ENCODE measurements around the gene FBXW7. TPM values are rescaled to one million over a fixed set of nuclear protein-coding genes. Genes with fewer than 3 reads are reported as not detected.

The FBXW7 gene
- total and polyA plus RNA-seq, 2 of the 8 experiments (the other 6 are each of a cell fraction or from before 2014, with no cell fraction given), result 6.0 to 26.7 TPM

GRCh38 chr4:152488246-152488645, 47.6 kb downstream of the FBXW7 start:
- Histone ChIP-seq H2BK20ac (ENCODE audit: low read length) (no peak overlapping the region), H4K91ac (replicated peaks; ENCODE audit: insufficient read length, low read length) (no peak overlapping the region), H3K23ac (ENCODE audit: insufficient read length) (no peak overlapping the region), H3K14ac (ENCODE audit: insufficient read length) (no peak overlapping the region), H3K4ac (replicated peaks; ENCODE audit: insufficient read length, low read depth, low read length) (no peak overlapping the region), H3K27me3 (replicated peaks in 1 of 4; ENCODE audit: control insufficient read depth in 3 of 4, extremely low read depth in 1 of 4, insufficient read depth in 3 of 4, low read length in 3 of 4) (no peaks in the 10 kb centered on the region), H3K36me3 (ENCODE audit: control insufficient read depth in 2 of 4, insufficient read depth in 4 of 4, low read length in 3 of 4) (no peaks in the 10 kb centered on the region), H2BK15ac (ENCODE audit: low read length) (no peak overlapping the region), H3K56ac (replicated peaks; ENCODE audit: insufficient read length, low read depth, low read length) (no peak overlapping the region), H2AK5ac (ENCODE audit: low read depth, low read length) (no peak overlapping the region), H3K4me2 (ENCODE audit: insufficient read depth in 1 of 2, low read depth in 2 of 2, low read length in 2 of 2) (no peak overlapping the region), H4K5ac (ENCODE audit: insufficient read length, low read depth, low read length) (no peak overlapping the region), H3K4me1 (replicated peaks in 1 of 4; ENCODE audit: control insufficient read depth in 3 of 4, insufficient read depth in 4 of 4, low read length in 3 of 4) (no peaks in the 10 kb centered on the region), H4K8ac (ENCODE audit: extremely low read depth, insufficient read depth, low read length) (no peak overlapping the region), H3K9ac (replicated peaks in 1 of 4; ENCODE audit: extremely low read depth in 1 of 4, low read depth in 3 of 4, low read length in 3 of 4) (no peak overlapping the region), H4K20me1 (replicated peaks in 1 of 2; ENCODE audit: control insufficient read depth in 1 of 2, insufficient read depth in 2 of 2, low read length in 2 of 2) (peaks cover 0 to 2% of the 10 kb centered on the region in 2 experiments), H2BK12ac (ENCODE audit: low read depth, low read length) (no peak overlapping the region), H3K79me2 (ENCODE audit: control insufficient read depth in 1 of 2, insufficient read depth in 2 of 2, low read length in 2 of 2) (peaks cover 0 to 63% of the 10 kb centered on the region in 2 experiments; a peak in 2 of 4 replicates), H3K18ac (ENCODE audit: extremely low read depth, low read length) (no peak overlapping the region), H2AFZ (ENCODE audit: low read length) (no peak overlapping the region), H3K9me3 (ENCODE audit: insufficient read depth in 2 of 2, low read depth in 1 of 2, low read length in 1 of 2) (no peaks in the 10 kb centered on the region), H2BK5ac (ENCODE audit: low read depth, low read length) (no peak overlapping the region), H3K79me1 (ENCODE audit: low read depth, low read length) (no peaks in the 10 kb centered on the region; the same call in 1 of the 2 replicates), H2BK120ac (replicated peaks; ENCODE audit: low read depth, low read length) (no peak overlapping the region), H3K4me3 (ENCODE audit: extremely low read depth in 1 of 4, insufficient read depth in 2 of 4, low read depth in 3 of 4, low read length in 4 of 4) (no peak overlapping the region), H3K23me2 (ENCODE audit: low read depth, low read length) (no peaks in the 10 kb centered on the region), H3K27ac (ENCODE audit: low read depth, low read length) (no peak overlapping the region)
- CTCF ChIA-PET (ENCODE audit: partially characterized antibody), result interaction anchor here (0.6 to 1.0 kb wide), 2 partner anchors 14 to 558 kb away, joined by 3 to 4 read pairs; no protein-coding TSS in a partner anchor
- WGBS, 2 experiments (ENCODE audit: extremely low coverage in 1 of 2, insufficient coverage in 1 of 2, insufficient read length in 1 of 2, insufficient replicate concordance in 2 of 2, low coverage in 1 of 2, low lambda C conversion rate in 2 of 2, missing lambda C conversion rate in 1 of 2), result 96% methylated on average over 4 of the region's 4 CpGs; no CpG with 5 or more reads in 1 of the 2 experiments
- no peak for FAIRE-seq
- no peak for DNase-seq (ENCODE audit: low read depth in 1 of 2, low spot score in 2 of 2)
- POLR2A ChIA-PET (ENCODE audit: partially characterized antibody), result no interaction called here
- TF ChIP-seq ATF3 (IDR thresholded peaks at IDR 0.05; ENCODE audit: insufficient read depth, low read depth, low read length) (no peak), RAD21 (IDR thresholded peaks at IDR 0.05 in 1 of 2, conservative IDR thresholded peaks at IDR 0.05 in 1 of 2; ENCODE audit: low read depth in 2 of 2, low read length in 2 of 2) (no peak), TEAD4 (IDR thresholded peaks at IDR 0.05; ENCODE audit: low read depth, low read length) (no peak), GABPA (IDR thresholded peaks at IDR 0.05; ENCODE audit: borderline replicate concordance, insufficient read depth, low read length) (no peak), BACH1 (IDR thresholded peaks at IDR 0.05; ENCODE audit: low read length) (no peak), HDAC2 (IDR thresholded peaks at IDR 0.05; ENCODE audit: borderline replicate concordance in 1 of 2, low read depth in 2 of 2, low read length in 2 of 2) (no peak), JUND (IDR thresholded peaks at IDR 0.05; ENCODE audit: low read length) (no peak), SP1 (IDR thresholded peaks at IDR 0.05; ENCODE audit: low read depth, low read length) (no peak), PHF8 (conservative IDR thresholded peaks at IDR 0.05; ENCODE audit: low read depth, low read length) (no peak), BCL11A (IDR thresholded peaks at IDR 0.05; ENCODE audit: low read depth in 2 of 2, low read length in 2 of 2) (no peak)
